K562 (cell line): ENCODE data around the gene PIGV. TPM values are rescaled to one million over a fixed set of nuclear protein-coding genes. Genes with fewer than 3 reads are reported as not detected.

Experiments used
- ARID4B ChIP-seq: sonication (generic); formaldehyde crosslinking; IDR thresholded peaks from 2 replicates; pipeline ENCODE4 v1.8.0; 2022; ENCODE audit warnings: mild to moderate bottlenecking, missing genetic modification reagents
- BCL6 ChIP-seq: fragments of 250-450 bp; sonication (Bioruptor Pico); IDR thresholded peaks from 2 replicates; pipeline ENCODE4 v1.4.0; 2020
- CHCHD3 ChIP-seq: fragments of 250-450 bp; sonication (Bioruptor Pico); IDR thresholded peaks from 2 replicates; pipeline ENCODE4 v2.1.2; 2022; ENCODE audit warnings: mild to moderate bottlenecking
- HCFC1 ChIP-seq: IDR thresholded peaks from 2 replicates; pipeline ENCODE4 v1.6.1; 2012; ENCODE audit warnings: low read depth, low read length, improper control_type of control experiment
- MECOM ChIP-seq: fragments of 250-450 bp; sonication (Bioruptor Pico); IDR thresholded peaks from 2 replicates; pipeline ENCODE4 v1.8.0; 2022; ENCODE audit warnings: inconsistent platforms
- MED1 ChIP-seq: sonication (generic); formaldehyde crosslinking; IDR thresholded peaks from 2 replicates; pipeline ENCODE4 v1.8.1; 2023; ENCODE audit warnings: missing genetic modification reagents, borderline replicate concordance
- MXI1 ChIP-seq: IDR thresholded peaks from 2 replicates; pipeline ENCODE4 v1.6.1; 2011; ENCODE audit warnings: low read depth, mild to moderate bottlenecking, improper control_type of control experiment, low read length
- RAD51 ChIP-seq: fragments of 450-650 bp; IDR thresholded peaks from 2 replicates; pipeline ENCODE4 v1.7.1; 2016; ENCODE audit warnings: low read depth, mild to moderate bottlenecking, borderline replicate concordance
- SMARCA5 ChIP-seq: fragments of 450-650 bp; IDR thresholded peaks from 2 replicates; pipeline ENCODE4 v1.6.1; 2016
- SMARCC2 ChIP-seq: fragments of 450-650 bp; IDR thresholded peaks from 2 replicates; pipeline ENCODE4 v1.6.1; 2017; ENCODE audit warnings: antibody characterized with exemption, moderate library complexity, mild to moderate bottlenecking, low read depth
- SOX6 ChIP-seq: fragments of 450-650 bp; IDR thresholded peaks from 2 replicates; pipeline ENCODE4 v1.6.1; 2014; ENCODE audit warnings: mild to moderate bottlenecking
- TRIM24 ChIP-seq, 2 experiments: fragments of 450-650 bp; IDR thresholded peaks; 2 replicates each; pipeline ENCODE4 v1.6.1; 2016
- ZBTB8A ChIP-seq: fragments of 450-650 bp; IDR thresholded peaks from 2 replicates; pipeline ENCODE4 v1.6.1; 2018; ENCODE audit warnings: mild to moderate bottlenecking, moderate library complexity; ENCODE audit not compliant: partially characterized antibody
- ZNF134 ChIP-seq: fragments of 250-450 bp; sonication (Bioruptor Pico); conservative IDR thresholded peaks from 2 replicates; pipeline ENCODE4 v1.4.0; 2020
- ZNF197 ChIP-seq: fragments of 200-800 bp; sonication (Bioruptor generic); IDR thresholded peaks from 2 replicates; pipeline ENCODE4 v1.6.1; 2016; ENCODE audit warnings: low read depth, missing genetic modification characterization, missing compliant biosample characterization
- ZNF224 ChIP-seq: sonication (generic); formaldehyde crosslinking; IDR thresholded peaks from 2 replicates; pipeline ENCODE4 v1.8.0; 2022; ENCODE audit warnings: mild to moderate bottlenecking, missing genetic modification reagents
- ZNF3 ChIP-seq: fragments of 250-450 bp; sonication (Bioruptor Pico); IDR thresholded peaks from 2 replicates; pipeline ENCODE4 v1.5.0; 2021; ENCODE audit warnings: mild to moderate bottlenecking, moderate library complexity
- polyA plus RNA-seq, 8 experiments: library from polyadenylated mRNA; depleted of rRNA in 4 of 8; stranded (reverse) in 5 of 8; unstranded in 3 of 8; fragments of >200 nt; fragmentation: Nextera tagmentation in 2 of 8; fragmentation: Illumina TruSeq in 1 of 8; extraction: Ambion mirVana in 2 of 8; extraction: Trizol in 1 of 8; gene quantifications; 2 replicates each; pipeline versions ENCODE4 v1.2.1 to v1.2.3, GENCODE V29; 2011 to 2014; ENCODE audit warnings: inconsistent platforms in 1 of 8, missing spikeins in 1 of 8
- total RNA-seq, 7 experiments: library from RNA; depleted of rRNA in 6 of 7; stranded (reverse); fragments of >200 nt in 6 of 7; fragmentation: Illumina TruSeq in 2 of 7; extraction: Trizol in 2 of 7; gene quantifications; 2 replicates each; pipeline versions ENCODE4 v1.2.1 to v1.2.3, GENCODE V29; 2011 to 2021; ENCODE audit warnings: low replicate concordance in 1 of 7
- TF ChIP-seq, protein P1 (sequence below): sonication (generic); formaldehyde crosslinking; IDR thresholded peaks from 2 replicates; pipeline ENCODE4 v1.8.0; 2022; ENCODE audit warnings: mild to moderate bottlenecking, missing genetic modification reagents
- TF ChIP-seq, protein P2 (sequence below): sonication (generic); formaldehyde crosslinking; IDR thresholded peaks from 2 replicates; pipeline ENCODE4 v1.8.0; 2023; ENCODE audit warnings: missing genetic modification reagents, mild to moderate bottlenecking, borderline replicate concordance

Gene PIGV
- total and polyA plus RNA-seq, 9 of the 15 experiments (the other 6 are each of a cell fraction or from before 2014, with no cell fraction given): 8.4 to 21.8 (median 11.7) TPM

GRCh38 chr1:26791626-26792025, 3.9 kb downstream of the PIGV start (continued):
- TF ChIP-seq MECOM (CRISPR knock-in tag) (no peak), BCL6 (CRISPR knock-in tag) (no peak), ZNF3 (no peak), RAD51 (no peak), MED1 (CRISPR knock-in tag) (no peak), SOX6 (peak; percentile 94), SMARCA5 (no peak), MXI1 (peak; percentile 57; the same call in 1 of the 2 replicates), TRIM24 (IDR thresholded peaks at IDR 0.05) (peak; percentile 96 to 97), SMARCC2 (peak; percentile 74), ZNF197 (CRISPR knock-in tag) (0 out of 2 replicates have a peak, but pooled peaks have one; percentile 59), ZNF224 (CRISPR knock-in tag) (no peak), ARID4B (CRISPR knock-in tag) (0 out of 2 replicates have a peak, but pooled peaks have one; percentile 51), ZNF134 (no peak), HCFC1 (0 out of 2 replicates have a peak, but pooled peaks have one; percentile 24), CHCHD3 (CRISPR knock-in tag) (no peak), ZBTB8A (no peak)
- TF ChIP-seq, protein P1, sequence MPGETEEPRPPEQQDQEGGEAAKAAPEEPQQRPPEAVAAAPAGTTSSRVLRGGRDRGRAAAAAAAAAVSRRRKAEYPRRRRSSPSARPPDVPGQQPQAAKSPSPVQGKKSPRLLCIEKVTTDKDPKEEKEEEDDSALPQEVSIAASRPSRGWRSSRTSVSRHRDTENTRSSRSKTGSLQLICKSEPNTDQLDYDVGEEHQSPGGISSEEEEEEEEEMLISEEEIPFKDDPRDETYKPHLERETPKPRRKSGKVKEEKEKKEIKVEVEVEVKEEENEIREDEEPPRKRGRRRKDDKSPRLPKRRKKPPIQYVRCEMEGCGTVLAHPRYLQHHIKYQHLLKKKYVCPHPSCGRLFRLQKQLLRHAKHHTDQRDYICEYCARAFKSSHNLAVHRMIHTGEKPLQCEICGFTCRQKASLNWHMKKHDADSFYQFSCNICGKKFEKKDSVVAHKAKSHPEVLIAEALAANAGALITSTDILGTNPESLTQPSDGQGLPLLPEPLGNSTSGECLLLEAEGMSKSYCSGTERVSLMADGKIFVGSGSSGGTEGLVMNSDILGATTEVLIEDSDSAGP (CRISPR knock-in tag): 0 out of 2 replicates have a peak, but pooled peaks have one; percentile 34
- TF ChIP-seq, protein P2, sequence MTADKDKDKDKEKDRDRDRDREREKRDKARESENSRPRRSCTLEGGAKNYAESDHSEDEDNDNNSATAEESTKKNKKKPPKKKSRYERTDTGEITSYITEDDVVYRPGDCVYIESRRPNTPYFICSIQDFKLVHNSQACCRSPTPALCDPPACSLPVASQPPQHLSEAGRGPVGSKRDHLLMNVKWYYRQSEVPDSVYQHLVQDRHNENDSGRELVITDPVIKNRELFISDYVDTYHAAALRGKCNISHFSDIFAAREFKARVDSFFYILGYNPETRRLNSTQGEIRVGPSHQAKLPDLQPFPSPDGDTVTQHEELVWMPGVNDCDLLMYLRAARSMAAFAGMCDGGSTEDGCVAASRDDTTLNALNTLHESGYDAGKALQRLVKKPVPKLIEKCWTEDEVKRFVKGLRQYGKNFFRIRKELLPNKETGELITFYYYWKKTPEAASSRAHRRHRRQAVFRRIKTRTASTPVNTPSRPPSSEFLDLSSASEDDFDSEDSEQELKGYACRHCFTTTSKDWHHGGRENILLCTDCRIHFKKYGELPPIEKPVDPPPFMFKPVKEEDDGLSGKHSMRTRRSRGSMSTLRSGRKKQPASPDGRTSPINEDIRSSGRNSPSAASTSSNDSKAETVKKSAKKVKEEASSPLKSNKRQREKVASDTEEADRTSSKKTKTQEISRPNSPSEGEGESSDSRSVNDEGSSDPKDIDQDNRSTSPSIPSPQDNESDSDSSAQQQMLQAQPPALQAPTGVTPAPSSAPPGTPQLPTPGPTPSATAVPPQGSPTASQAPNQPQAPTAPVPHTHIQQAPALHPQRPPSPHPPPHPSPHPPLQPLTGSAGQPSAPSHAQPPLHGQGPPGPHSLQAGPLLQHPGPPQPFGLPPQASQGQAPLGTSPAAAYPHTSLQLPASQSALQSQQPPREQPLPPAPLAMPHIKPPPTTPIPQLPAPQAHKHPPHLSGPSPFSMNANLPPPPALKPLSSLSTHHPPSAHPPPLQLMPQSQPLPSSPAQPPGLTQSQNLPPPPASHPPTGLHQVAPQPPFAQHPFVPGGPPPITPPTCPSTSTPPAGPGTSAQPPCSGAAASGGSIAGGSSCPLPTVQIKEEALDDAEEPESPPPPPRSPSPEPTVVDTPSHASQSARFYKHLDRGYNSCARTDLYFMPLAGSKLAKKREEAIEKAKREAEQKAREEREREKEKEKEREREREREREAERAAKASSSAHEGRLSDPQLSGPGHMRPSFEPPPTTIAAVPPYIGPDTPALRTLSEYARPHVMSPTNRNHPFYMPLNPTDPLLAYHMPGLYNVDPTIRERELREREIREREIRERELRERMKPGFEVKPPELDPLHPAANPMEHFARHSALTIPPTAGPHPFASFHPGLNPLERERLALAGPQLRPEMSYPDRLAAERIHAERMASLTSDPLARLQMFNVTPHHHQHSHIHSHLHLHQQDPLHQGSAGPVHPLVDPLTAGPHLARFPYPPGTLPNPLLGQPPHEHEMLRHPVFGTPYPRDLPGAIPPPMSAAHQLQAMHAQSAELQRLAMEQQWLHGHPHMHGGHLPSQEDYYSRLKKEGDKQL: no peak
